Uterus (tissue), 4 donors: ENCODE measurements around the gene HERC3. TPM values are rescaled to one million over a fixed set of nuclear protein-coding genes. Genes with fewer than 3 reads are reported as not detected.

Source experiments
- DNase-seq, 2 donors: peaks; one replicate each; pipeline ENCODE4 v3.0.0-alpha.2; 2019 to 2020
- H3K27ac ChIP-seq, 2 donors: fragments of 200-600 bp; sonication (generic); 1 replicate in 1 of 2; 2 replicates in 1 of 2; pipeline ENCODE4 v1.5.1; 2016 to 2018
- H3K27me3 ChIP-seq, 2 donors: fragments of 200-600 bp; sonication (generic); one replicate each; pipeline ENCODE4 v1.5.1; 2018 to 2019; ENCODE audit warnings: control low read depth in 1 of 2
- H3K36me3 ChIP-seq, 2 donors: fragments of 200-600 bp; sonication (generic); one replicate each; pipeline ENCODE4 v1.5.1; 2019; ENCODE audit warnings: control low read depth in 1 of 2
- H3K4me1 ChIP-seq, 2 donors: fragments of 200-600 bp; sonication (generic); one replicate each; pipeline ENCODE4 v1.5.1; 2018 to 2019; ENCODE audit warnings: control low read depth in 1 of 2
- H3K4me3 ChIP-seq, 2 donors: fragments of 200-600 bp; sonication (generic); 1 replicate in 1 of 2; 2 replicates in 1 of 2; pipeline ENCODE4 v1.5.1; 2018 to 2019; ENCODE audit warnings: mild to moderate bottlenecking in 1 of 2
- H3K9me3 ChIP-seq, 2 donors: fragments of 200-600 bp; sonication (generic); one replicate each; pipeline ENCODE4 v1.5.1; 2019; ENCODE audit warnings: control low read depth in 1 of 2
- CTCF ChIP-seq, 4 experiments: fragments of 200-600 bp in 2 of 4; fragments of 450-650 bp in 2 of 4; sonication (generic) in 2 of 4; IDR thresholded peaks; one replicate each; pipeline ENCODE4 v1.5.1; 2016 to 2019; ENCODE audit warnings: antibody characterized with exemption in 4 of 4, mild to moderate bottlenecking in 2 of 4, moderate library complexity in 1 of 4
- POLR2A ChIP-seq, 2 donors: fragments of 450-650 bp; IDR thresholded peaks; one replicate each; pipeline ENCODE4 v1.6.1; 2016; ENCODE audit warnings: antibody characterized with exemption in 2 of 2, mild to moderate bottlenecking in 1 of 2, moderate library complexity in 1 of 2
- intact Hi-C: fragments of 100-400 bp; cut with DNase I; formaldehyde crosslinking; loops from one replicate; pipeline ENCODE4 v1.15.1; 2023; ENCODE audit warnings: low total_unique reads
- total RNA-seq, 4 donors: library from RNA; depleted of rRNA in 3 of 4; stranded (reverse); fragments of >200 nt in 3 of 4; gene quantifications; one replicate each; pipeline versions ENCODE4 v1.1.0 to v1.2.4, GENCODE V29; 2014 to 2023
- donor health status: DM: yes; HTN: yes; CAD: no.

The HERC3 gene
- total RNA-seq, 4 donors from 2014 or later, result 20.6 to 54.8 (median 37.0) TPM

GRCh38 chr4:88729146-88729760 is 137.0 kb downstream of the HERC3 start:
- Histone ChIP-seq H3K4me3 (no peak overlapping the region), H3K27me3 (no peaks in the 10 kb centered on the region), H3K36me3 (no peaks in the 10 kb centered on the region), H3K9me3 (no peaks in the 10 kb centered on the region), H3K27ac (no peak overlapping the region), H3K4me1 (no peaks in the 10 kb centered on the region)
- intact Hi-C loops, result no loop called here
- DNase-seq, result no peak
- no peak for TF ChIP-seq POLR2A (IDR thresholded peaks at IDR 0.05)
- no peak for TF ChIP-seq CTCF (IDR thresholded peaks at IDR 0.05)

DNA sequence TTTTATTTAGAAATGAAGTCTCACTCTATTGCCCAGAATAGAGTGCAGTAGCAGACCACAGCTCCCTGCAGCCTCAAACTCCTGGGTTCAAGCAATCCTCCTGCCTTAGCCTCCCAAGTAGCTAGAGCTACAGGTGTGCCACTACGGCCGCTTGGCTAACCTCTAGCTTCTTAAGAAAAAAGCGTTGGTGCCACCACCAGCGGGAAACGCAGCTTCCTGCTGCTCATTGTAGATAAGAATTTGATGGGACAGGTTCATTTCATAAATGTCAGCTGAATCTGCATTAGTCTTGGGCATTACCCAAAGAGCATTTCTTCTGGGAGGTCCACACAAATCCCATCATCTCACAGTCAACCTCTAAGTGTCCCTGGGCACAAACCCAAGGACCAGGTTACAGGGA is 138.5 kb downstream of the HERC3 start:
- Histone ChIP-seq H3K36me3 (no peaks in the 10 kb centered on the region), H3K4me3 (no peak overlapping the region), H3K27ac (no peak overlapping the region), H3K27me3 (no peaks in the 10 kb centered on the region), H3K9me3 (no peaks in the 10 kb centered on the region), H3K4me1 (peaks cover 0 to 8% of the 10 kb centered on the region in 2 donors)
- no peak for DNase-seq
- intact Hi-C loops, result no loop called here
- no peak for TF ChIP-seq POLR2A (IDR thresholded peaks at IDR 0.05)
- no peak for TF ChIP-seq CTCF (IDR thresholded peaks at IDR 0.05)

DNA sequence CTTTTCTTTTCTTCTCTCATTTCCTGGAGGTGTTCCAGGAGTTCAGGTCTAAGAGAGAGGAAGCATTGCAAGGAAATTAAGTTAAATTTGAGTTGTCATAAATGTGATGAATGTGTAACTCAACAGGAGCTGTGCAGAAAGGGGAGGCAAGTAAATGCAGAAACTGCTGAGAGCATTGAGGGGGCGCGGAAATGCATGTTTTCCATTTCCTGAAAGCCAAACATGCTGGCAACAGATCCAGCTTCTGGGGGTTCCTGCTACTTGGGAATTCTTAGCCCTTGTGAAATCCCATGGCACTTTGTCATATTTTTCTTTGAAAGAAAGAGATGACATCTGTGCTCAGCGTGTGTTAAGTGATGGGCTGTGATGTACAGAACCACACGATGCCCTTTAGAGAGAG is 139.1 kb downstream of the HERC3 start:
- H3K36me3 ChIP-seq, result no peaks in the 10 kb centered on the region
- intact Hi-C loops, result no loop called here
- H3K4me3 ChIP-seq, result no peak overlapping the region
- no peak for TF ChIP-seq CTCF (IDR thresholded peaks at IDR 0.05)
- no peak for TF ChIP-seq POLR2A (IDR thresholded peaks at IDR 0.05)
- peaks cover 0 to 11% of the 10 kb centered on the region in 2 donors for H3K4me1 ChIP-seq
- no peaks in the 10 kb centered on the region for H3K27me3 ChIP-seq
- H3K27ac ChIP-seq, result no peak overlapping the region
- no peaks in the 10 kb centered on the region for H3K9me3 ChIP-seq
- DNase-seq, result no peak

DNA sequence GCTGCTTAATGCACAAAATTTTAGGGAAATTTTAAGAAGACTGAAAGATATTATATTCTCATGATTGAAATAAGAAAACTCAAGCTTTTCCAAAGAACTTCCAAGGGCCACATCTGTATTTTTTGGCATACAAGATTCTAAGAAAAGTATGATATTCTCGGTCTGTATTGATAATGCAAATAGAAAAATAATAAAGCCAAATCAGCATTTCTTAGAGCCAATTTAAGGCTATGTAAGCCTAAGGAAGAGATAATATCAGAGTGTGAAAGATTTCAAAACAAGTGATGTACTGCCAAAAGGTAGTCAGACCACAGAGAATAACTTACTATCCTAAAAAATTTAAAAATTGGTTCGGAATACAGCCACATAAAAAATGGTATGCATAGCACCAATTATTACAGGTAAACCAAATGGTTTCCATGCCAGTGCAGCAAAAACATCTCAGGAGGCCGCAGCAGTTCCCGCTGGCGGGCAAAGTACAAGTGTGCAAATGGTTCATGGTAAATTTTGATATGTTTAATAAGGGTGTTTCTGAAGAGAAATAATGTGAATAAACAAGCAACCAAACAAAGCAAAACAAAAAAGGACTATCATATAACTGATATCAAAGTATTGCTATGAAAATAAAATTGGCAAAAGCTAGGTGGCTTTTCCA is 140.6 kb downstream of the HERC3 start:
- H3K27ac ChIP-seq, result no peak overlapping the region
- no peak for DNase-seq
- intact Hi-C loops, result no loop called here
- H3K4me3 ChIP-seq, result no peak overlapping the region
- H3K27me3 ChIP-seq, result no peaks in the 10 kb centered on the region
- peaks cover 0 to 16% of the 10 kb centered on the region in 2 donors for H3K4me1 ChIP-seq
- TF ChIP-seq POLR2A (IDR thresholded peaks at IDR 0.05) (no peak), CTCF (IDR thresholded peaks at IDR 0.05) (no peak)
- H3K36me3 ChIP-seq, result no peaks in the 10 kb centered on the region
- H3K9me3 ChIP-seq, result no peaks in the 10 kb centered on the region

DNA sequence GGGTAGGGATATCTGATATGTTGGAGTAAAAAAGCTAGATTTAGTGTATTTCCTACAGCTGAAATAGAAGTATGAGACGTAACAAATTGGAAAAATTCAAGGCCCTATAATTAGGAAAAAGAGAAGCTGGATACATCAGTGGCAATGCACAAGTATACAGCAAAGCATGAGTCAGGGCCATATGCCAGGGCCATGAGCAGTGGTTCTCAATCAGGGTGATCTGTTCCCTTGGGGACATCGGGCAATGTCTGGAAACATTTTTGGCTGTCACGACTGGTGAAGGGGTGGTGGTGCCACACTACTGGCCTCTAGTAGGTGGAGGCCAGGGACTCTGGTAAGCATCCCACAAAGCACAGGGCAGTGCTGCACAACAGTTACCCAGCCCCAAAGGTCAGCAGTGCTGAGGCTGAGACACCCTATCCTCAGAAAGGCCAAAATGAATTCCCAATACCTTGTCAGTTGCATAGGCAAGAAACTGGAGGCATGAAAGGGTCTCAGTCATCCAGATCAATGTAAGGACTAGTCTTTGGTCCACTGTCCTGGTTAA is 142.2 kb downstream of the HERC3 start:
- Histone ChIP-seq H3K9me3 (no peaks in the 10 kb centered on the region), H3K4me3 (no peak overlapping the region), H3K27ac (peak overlapping the region in 1 of 2 donors; percentile 11), H3K36me3 (no peaks in the 10 kb centered on the region), H3K27me3 (no peaks in the 10 kb centered on the region), H3K4me1 (peaks cover 0 to 20% of the 10 kb centered on the region in 2 donors)
- intact Hi-C loops, result no loop called here
- TF ChIP-seq CTCF (IDR thresholded peaks at IDR 0.05) (no peak), POLR2A (IDR thresholded peaks at IDR 0.05) (no peak)
- DNase-seq, result no peak
